T follicular helper cell (primary cell): ENCODE results near the gene PCDHA4.
"Not testable (repeated sequence)": the region's sequence is repeated elsewhere in the genome, so short reads cannot be mapped to it uniquely, and the experiment has no call there.

Experiments used
- DNase-seq: peaks from one replicate; pipeline ENCODE4 v3.0.0-alpha.2; 2020; ENCODE audit warnings: low read depth

PCDHA4 gene

DNA sequence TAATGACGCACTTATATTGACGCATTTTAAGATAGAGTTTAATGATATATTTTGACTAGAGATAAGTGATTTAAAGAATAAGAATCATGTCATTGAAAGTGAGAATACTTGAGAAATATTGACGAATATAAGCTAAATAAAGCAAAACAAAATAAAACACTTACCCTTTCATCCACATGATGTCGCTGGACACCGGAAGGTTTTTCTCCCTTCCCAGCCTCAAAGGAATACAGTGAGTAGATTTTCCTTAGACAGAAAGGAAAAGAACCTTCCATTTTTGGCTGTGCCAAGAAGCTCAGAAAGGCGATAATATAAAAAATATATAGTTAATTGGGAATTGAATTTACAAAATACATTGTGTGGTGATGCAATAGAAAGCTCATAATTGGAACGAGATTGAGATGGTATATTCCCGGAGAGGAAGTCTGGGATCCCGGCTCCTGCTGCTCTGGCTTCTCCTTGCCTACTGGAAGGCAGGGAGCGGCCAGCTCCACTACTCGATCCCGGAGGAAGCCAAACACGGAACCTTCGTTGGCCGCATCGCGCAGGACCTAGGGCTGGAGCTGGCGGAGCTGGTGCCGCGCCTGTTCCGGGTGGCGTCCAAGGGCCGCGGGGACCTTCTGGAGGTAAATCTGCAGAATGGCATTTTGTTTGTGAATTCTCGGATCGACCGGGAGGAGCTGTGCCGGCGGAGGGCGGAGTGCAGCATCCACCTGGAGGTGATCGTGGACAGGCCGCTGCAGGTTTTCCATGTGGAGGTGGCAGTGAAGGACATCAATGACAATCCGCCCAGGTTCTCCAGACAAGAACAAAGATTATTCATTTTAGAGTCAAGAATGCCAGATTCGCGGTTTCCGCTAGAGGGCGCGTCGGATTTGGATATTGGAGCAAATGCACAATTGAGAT lies 14.8 kb downstream of the PCDHA4 start, which contains the start of gene PCDHA5:
Gene PCDHA5 (plus strand): TSS at position 239 of the 906 bp plus-strand sequence.
- DNase-seq, result no peak

DNA sequence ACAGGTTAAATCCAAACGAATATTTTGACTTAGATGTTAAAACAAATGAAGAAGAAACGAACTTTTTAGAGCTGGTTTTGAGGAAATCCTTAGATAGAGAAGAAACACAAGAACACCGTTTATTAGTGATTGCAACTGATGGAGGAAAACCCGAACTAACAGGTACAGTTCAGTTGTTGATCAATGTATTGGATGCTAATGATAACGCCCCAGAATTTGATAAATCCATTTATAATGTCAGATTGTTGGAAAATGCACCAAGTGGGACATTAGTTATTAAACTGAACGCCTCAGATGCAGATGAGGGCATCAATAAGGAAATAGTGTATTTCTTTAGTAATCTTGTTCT lies 15.4 kb downstream of the PCDHA4 start:
- no peak for DNase-seq

DNA sequence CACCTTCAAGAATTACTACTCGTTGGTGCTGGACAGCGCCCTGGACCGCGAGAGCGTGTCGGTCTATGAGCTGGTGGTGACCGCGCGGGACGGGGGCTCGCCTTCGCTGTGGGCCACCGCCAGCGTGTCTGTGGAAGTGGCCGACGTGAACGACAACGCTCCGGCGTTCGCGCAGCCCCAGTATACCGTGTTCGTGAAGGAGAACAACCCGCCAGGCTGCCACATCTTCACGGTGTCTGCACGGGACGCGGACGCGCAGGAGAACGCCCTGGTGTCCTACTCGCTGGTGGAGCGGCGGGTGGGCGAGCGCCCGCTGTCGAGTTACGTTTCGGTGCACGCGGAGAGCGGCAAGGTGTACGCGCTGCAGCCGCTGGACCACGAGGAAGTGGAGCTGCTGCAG lies 16.1 kb downstream of the PCDHA4 start:
- not testable (repeated sequence) for DNase-seq

DNA sequence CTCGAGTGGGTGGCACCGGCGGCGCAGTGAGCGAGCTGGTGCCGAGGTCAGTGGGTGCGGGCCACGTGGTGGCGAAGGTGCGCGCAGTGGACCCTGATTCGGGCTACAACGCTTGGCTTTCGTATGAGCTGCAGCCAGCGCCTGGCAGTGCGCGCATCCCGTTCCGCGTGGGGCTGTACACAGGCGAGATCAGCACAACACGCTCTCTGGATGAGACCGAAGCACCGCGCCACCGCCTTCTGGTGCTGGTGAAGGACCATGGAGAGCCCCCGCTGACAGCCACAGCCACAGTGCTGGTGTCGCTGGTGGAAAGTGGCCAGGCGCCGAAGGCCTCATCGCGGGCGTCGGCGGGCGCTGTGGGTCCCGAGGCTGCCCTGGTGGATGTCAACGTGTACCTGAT lies 16.6 kb downstream of the PCDHA4 start:
- DNase-seq, result no peak

DNA sequence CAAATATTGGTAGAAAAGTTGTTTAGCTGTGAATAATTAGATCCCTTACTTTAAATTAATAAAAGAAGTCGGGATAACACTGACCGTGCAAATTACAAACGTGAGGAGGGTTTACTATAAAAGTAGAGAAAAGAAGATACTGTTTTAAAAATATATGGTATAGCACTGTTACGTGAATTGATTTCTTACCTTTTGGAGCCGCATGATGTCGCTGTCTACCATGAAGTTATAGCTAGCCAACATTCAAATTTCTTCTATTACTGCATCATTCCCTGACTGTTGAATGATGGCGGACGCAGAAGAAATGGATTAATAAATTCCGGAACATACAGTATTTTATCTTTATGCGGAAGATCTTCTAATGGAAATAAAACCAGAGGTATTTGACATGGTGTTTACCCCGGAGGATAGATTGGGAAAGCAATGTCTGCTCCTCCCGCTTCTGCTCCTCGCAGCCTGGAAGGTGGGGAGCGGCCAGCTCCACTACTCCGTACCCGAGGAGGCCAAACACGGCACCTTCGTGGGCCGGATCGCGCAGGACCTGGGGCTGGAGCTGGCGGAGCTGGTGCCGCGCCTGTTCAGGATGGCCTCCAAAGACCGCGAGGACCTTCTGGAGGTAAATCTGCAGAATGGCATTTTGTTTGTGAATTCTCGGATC lies 21.0 kb downstream of the PCDHA4 start, which contains the start of gene PCDHA6:
Gene PCDHA6 (plus strand): TSS at position 257 of the 658 bp plus-strand sequence. CDS start 132 bp downstream, at position 389.
- no peak for DNase-seq

DNA sequence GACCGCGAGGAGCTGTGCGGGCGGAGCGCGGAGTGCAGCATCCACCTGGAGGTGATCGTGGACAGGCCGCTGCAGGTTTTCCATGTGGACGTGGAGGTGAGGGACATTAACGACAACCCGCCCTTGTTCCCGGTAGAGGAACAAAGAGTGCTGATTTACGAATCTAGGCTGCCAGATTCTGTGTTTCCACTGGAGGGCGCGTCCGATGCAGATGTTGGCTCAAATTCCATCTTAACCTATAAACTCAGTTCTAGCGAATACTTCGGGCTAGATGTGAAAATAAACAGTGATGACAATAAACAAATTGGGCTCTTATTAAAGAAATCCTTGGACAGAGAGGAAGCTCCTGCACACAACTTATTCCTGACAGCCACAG lies 21.5 kb downstream of the PCDHA4 start:
- DNase-seq, result no peak

DNA sequence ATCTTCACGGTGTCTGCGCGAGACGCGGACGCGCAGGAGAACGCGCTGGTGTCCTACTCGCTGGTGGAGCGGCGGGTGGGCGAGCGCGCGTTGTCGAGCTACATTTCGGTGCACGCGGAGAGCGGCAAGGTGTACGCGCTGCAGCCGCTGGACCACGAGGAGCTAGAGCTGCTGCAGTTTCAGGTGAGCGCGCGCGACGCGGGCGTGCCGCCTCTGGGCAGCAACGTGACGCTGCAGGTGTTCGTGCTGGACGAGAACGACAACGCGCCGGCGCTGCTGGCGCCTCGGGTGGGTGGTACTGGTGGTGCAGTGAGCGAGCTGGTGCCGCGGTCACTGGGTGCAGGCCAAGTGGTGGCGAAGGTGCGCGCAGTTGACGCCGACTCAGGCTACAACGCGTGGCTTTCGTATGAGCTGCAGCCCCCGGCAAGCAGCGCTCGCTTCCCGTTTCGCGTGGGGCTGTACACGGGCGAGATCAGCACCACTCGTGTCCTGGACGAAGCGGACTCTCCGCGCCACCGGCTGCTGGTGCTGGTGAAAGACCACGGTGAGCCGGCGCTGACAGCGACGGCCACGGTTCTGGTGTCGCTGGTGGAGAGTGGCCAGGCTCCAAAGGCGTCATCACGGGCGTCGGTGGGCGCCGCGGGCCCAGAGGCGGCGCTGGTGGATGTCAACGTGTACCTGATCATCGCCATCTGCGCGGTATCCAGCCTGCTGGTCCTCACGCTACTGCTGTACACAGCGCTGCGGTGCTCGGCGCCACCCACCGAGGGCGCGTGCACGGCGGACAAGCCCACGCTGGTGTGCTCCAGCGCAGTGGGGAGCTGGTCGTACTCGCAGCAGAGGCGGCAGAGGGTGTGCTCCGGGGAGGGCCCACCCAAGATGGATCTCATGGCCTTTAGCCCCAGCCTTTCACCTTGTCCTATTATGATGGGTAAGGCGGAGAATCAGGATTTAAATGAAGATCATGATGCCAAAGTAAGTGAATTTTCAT lies 22.9 kb downstream of the PCDHA4 start:
- DNase-seq, result not testable (repeated sequence)

DNA sequence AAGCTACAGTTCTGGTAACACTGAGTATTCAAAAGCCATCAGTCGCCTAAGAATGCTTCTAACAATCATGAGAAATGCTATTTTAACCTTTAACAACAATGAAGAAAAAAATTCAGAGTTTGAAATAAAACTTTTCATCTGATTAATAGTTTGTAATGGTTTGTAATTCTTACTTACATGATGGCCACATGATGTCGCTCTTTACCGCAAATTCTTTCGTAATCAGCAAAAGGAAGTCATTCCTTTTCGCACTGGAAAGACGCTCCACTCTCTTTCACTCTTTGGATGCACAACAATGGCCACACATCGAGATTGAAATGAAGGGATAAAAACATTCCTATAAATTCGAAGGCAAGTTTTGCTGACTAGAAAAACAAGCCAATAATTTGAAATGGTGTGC lies 27.1 kb downstream of the PCDHA4 start, which contains the start of gene PCDHA7:
Gene PCDHA7 (plus strand): TSS at position 277 of the 400 bp plus-strand sequence. CDS start 115 bp downstream, at position 392.
- DNase-seq, result no peak

DNA sequence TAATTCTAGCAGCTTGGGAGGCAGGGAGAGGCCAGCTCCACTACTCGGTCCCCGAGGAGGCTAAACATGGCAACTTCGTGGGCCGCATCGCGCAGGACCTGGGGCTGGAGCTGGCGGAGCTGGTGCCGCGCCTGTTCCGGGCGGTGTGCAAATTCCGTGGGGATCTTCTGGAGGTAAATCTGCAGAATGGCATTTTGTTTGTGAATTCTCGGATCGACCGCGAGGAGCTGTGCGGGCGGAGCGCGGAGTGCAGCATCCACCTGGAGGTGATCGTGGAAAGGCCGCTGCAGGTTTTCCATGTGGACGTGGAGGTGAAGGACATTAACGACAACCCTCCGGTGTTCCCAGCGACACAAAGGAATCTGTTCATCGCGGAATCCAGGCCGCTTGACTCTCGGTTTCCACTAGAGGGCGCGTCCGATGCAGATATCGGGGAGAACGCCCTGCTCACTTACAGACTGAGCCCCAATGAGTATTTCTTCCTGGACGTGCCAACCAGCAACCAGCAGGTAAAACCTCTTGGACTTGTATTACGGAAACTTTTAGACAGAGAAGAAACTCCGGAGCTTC lies 27.7 kb downstream of the PCDHA4 start:
- DNase-seq, result not testable (repeated sequence)

DNA sequence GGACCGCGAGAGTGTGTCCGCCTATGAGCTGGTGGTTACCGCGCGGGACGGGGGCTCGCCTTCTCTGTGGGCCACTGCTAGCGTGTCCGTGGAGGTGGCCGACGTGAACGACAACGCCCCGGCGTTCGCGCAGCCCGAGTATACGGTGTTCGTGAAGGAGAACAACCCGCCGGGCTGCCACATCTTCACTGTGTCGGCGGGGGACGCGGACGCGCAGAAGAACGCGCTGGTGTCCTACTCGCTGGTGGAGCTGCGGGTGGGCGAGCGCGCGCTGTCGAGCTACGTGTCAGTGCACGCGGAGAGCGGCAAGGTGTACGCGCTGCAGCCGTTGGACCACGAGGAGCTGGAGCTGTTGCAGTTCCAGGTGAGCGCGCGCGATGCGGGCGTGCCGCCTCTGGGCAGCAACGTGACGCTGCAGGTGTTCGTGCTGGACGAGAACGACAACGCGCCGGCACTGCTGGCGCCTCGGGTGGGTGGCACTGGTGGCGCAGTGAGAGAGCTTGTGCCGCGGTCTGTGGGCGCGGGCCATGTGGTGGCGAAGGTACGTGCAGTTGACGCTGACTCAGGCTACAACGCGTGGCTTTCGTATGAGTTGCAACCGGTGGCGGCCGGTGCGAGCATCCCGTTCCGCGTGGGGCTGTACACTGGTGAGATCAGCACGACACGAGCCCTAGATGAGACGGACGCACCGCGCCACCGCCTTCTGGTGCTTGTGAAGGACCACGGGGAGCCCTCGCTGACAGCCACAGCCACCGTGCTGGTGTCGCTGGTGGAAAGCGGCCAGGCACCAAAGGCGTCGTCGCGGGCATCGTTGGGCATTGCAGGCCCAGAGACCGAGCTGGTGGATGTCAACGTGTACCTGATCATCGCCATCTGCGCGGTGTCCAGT lies 29.0 kb downstream of the PCDHA4 start:
- DNase-seq, result no peak

DNA sequence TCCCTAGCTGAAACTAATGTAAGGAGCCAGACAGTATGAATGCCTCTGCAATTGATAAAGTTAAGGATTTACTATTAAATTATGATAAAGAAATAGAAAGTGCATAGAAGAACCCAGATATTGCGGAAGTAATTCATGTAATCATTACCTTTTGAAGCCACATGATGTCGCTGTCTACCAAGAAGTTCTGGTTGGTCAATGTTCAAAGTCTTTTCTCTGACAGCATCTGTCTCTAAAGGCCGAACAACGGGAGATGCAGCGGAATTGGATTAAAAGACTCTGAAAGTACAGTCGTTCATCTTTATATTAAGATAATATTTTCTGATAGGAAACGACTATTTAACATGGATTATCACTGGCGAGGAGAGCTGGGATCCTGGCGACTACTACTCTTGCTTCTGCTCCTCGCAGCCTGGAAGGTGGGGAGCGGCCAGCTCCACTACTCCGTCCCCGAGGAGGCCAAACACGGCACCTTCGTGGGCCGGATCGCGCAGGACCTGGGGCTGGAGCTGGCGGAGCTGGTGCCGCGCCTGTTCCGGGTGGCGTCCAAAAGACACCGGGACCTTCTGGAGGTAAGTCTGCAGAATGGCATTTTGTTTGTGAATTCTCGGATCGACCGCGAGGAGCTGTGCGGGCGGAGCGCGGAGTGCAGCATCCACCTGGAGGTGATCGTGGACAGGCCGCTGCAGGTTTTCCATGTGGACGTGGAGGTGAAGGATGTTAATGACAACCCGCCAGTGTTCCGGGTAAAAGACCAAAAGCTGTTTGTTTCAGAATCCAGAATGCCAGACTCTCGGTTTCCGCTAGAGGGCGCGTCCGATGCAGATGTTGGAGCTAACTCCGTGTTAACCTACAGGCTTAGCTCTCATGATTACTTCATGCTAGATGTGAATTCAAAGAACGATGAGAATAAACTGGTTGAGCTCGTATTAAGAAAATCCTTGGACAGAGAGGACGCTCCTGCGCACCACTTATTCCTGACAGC lies 34.4 kb downstream of the PCDHA4 start, which contains the start of gene PCDHA8:
Gene PCDHA8 (plus strand): TSS at position 210 of the 985 bp plus-strand sequence. CDS start 135 bp downstream, at position 345.
- DNase-seq, result no peak

DNA sequence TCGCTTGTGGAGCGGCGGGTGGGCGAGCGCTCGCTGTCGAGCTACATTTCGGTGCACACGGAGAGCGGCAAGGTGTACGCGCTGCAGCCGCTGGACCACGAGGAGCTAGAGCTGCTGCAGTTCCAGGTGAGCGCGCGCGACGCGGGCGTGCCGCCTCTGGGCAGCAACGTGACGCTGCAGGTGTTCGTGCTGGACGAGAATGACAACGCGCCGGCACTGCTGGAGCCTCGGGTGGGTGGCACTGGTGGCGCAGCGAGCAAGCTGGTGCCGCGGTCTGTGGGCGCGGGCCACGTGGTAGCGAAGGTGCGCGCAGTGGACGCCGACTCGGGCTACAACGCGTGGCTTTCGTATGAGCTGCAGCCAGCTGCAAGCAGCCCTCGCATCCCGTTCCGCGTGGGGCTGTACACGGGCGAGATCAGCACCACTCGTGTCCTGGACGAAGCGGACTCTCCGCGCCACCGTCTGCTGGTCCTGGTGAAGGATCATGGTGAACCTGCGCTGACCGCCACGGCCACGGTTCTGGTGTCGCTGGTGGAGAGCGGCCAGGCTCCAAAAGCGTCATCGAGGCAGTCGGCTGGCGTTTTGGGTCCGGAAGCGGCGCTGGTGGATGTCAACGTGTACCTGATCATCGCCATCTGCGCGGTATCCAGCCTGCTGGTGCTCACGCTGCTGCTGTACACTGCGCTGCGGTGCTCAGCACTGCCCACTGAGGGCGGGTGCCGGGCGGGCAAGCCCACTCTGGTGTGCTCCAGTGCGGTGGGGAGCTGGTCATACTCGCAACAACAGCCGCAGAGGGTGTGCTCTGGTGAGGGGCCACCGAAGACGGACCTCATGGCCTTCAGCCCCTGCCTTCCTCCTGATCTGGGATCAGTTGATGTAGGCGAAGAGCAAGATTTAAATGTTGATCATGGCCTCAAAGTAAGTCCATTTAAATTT lies 36.2 kb downstream of the PCDHA4 start:
- DNase-seq, result no peak

DNA sequence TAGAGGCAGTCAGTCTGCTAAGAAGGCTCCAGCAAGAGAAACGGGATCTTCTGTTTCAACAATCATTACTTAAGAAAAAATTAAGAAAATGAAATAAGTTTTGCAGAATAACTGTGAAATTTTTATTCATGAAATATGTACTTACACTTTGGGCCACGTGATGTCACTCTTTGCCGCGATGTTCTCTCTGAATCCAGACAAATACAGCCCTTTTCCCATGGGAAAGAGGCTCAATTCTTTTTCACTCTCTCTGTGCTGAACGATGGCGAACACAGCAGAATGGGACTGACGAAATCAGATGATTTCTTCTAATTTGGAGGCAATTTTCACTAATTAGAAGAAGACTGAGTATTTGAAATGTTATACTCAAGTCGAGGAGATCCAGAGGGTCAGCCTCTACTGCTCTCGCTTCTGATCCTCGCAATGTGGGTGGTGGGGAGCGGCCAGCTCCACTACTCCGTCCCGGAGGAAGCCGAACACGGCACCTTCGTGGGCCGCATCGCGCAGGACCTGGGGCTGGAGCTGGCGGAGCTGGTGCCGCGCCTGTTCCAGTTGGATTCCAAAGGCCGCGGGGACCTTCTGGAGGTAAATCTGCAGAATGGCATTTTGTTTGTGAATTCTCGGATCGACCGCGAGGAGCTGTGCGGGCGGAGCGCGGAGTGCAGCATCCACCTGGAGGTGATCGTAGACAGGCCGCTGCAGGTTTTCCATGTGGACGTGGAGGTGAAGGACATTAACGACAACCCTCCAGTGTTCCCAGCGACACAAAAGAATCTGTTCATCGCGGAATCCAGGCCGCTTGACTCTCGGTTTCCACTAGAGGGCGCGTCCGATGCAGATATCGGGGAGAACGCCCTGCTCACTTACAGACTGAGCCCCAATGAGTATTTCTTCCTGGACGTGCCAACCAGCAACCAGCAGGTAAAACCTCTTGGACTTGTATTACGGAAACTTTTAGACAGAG lies 41.6 kb downstream of the PCDHA4 start, which contains the start of gene PCDHA9:
Gene PCDHA9 (plus strand): TSS at position 244 of the 964 bp plus-strand sequence. CDS start 114 bp downstream, at position 358.
- not testable (repeated sequence) for DNase-seq

DNA sequence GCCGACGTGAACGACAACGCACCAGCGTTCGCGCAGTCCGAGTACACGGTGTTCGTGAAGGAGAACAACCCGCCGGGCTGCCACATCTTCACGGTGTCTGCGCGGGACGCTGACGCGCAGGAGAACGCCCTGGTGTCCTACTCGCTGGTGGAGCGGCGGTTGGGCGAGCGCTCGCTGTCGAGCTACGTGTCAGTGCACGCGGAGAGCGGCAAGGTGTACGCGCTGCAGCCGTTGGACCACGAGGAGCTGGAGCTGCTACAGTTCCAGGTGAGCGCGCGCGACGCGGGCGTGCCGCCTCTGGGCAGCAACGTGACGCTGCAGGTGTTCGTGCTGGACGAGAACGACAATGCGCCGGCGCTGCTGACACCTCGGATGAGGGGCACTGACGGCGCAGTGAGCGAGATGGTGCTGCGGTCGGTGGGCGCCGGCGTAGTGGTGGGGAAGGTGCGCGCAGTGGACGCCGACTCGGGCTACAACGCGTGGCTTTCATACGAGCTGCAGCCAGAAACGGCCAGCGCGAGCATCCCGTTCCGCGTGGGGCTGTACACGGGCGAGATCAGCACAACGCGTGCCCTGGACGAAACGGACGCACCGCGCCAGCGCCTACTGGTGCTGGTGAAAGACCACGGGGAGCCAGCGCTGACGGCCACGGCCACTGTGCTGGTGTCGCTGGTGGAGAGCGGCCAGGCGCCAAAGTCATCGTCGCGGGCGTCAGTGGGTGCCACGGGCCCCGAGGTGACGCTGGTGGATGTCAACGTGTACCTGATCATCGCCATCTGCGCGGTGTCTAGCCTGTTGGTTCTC lies 43.2 kb downstream of the PCDHA4 start:
- DNase-seq, result not testable (repeated sequence)
